GM12865 (cell line): ENCODE results near the gene CMA1.
"Not testable (repeated sequence)": the region's sequence is repeated elsewhere in the genome, so short reads cannot be mapped to it uniquely, and the experiment has no call there.

Source experiments
- DNase-seq: peaks from one replicate; pipeline ENCODE4 v3.0.0; 2010; ENCODE audit warnings: low read depth
- H3K4me3 ChIP-seq: 2 replicates; pipeline ENCODE4 v1.5.1; 2011; ENCODE audit warnings: mild to moderate bottlenecking, low read depth, low read length, control low read depth
- TF ChIP-seq, protein P1 (sequence below): IDR thresholded peaks from 2 replicates; pipeline ENCODE4 v1.5.1; 2011; ENCODE audit warnings: low read length, control low read depth, low read depth, inconsistent platforms; ENCODE audit not compliant: insufficient read depth; ENCODE audit errors: missing control alignments

CMA1 gene

DNA sequence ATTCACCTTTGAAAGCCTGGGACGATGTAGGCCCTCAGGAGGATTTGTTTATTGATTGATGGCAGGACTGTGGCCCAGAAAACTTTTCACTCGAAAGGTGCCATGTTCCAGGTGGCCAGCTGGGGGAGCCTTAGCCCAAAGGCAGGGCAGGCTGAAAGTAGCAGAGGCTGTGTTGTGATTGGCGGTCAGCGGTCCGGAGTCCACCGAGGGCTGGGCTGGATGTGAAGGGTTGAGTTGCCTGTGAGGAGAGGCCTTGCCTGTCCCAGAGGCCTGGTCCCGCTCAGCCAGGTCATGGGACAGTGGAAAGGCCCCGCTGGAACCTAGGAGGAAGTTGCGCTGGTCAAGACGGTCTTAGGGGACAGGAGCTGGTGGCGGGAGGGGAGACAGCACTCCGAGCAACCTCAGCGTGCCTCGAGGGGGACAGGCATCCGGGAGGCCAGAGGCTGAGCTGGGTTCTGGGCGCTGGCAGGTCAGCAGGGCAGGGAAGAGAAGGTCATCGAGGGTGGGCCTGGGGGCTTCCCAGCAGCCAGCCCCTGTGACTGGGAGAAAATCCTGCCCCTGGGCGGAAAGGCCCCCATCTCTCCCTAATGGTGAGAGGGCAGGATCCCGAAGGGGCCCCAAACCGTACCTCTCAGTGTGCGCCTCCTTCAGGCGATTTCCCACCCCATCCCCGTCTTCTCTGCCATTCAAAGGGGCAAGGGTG is 26.3 kb downstream of the CMA1 start:
- DNase-seq, result peak; percentile 82
- H3K4me3 ChIP-seq, result peak overlapping the region; percentile 30
- TF ChIP-seq, protein P1, sequence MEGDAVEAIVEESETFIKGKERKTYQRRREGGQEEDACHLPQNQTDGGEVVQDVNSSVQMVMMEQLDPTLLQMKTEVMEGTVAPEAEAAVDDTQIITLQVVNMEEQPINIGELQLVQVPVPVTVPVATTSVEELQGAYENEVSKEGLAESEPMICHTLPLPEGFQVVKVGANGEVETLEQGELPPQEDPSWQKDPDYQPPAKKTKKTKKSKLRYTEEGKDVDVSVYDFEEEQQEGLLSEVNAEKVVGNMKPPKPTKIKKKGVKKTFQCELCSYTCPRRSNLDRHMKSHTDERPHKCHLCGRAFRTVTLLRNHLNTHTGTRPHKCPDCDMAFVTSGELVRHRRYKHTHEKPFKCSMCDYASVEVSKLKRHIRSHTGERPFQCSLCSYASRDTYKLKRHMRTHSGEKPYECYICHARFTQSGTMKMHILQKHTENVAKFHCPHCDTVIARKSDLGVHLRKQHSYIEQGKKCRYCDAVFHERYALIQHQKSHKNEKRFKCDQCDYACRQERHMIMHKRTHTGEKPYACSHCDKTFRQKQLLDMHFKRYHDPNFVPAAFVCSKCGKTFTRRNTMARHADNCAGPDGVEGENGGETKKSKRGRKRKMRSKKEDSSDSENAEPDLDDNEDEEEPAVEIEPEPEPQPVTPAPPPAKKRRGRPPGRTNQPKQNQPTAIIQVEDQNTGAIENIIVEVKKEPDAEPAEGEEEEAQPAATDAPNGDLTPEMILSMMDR, result peak; percentile 92

DNA sequence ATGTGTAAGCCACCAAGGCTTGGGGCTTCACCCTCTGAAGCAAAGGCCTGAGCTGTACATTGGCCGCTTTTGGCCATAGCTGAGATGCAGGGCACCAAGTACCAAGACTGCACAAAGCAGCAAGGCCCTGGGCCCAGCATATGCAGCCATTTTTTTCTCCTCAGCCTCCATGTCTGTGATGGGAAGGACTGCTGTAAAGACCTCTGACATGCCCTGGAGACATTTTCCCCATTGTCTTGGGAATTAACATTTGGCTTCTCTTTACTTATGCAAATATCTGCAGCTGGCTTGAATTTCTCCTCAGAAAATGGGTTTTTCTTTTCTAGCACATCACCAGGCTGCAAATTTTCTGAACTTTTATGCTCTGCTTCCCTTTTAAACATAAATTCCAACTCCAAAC is 28.1 kb downstream of the CMA1 start:
- not testable (repeated sequence) for DNase-seq, H3K4me3 ChIP-seq

DNA sequence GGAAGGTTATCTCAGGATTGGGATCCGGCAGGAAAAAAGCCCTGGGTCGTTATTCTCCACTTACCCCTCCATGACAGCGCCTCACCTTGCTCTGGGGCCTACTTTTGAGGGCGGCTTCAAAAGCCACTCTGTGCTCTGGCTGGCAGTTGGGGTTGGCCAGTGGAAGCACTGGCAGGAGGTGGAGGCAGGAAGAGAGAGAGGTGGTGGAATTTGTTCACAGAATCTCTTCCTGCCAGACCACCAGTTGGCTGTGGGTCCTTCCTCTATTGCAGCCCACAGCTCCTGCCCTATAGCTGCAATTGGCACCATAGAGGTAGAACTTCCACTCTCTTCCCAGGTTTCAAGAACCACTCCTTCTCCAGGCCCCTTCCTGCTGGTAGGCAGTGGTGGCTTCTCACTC is 32.8 kb downstream of the CMA1 start:
- TF ChIP-seq, protein P1, result no peak
- DNase-seq, result no peak

DNA sequence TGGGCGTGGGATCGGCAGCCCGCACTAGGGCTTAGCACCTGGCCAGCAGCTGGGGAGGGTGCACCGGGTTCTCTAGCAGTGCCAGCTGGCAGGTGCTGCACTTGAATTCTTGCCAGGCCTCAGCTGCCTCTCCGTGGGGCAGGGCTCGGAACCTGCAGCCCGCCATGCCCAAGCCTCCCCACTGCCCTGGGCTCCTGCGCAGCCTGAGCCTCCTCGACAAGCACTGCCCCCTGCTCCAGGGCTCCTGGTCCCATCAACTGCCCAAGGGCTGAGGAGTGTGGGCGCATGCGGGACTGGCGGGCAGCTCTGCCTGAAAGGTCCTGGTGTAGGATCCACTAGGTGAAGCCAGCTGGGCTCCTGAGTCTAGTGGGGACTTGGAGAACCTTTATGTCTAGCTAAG is 34.9 kb downstream of the CMA1 start:
- no peak for DNase-seq
- TF ChIP-seq, protein P1, result no peak
- H3K4me3 ChIP-seq, result no peak overlapping the region

More for the DNA sequence above, 32.8 kb downstream of the CMA1 start:
- no peak overlapping the region for H3K4me3 ChIP-seq

DNA sequence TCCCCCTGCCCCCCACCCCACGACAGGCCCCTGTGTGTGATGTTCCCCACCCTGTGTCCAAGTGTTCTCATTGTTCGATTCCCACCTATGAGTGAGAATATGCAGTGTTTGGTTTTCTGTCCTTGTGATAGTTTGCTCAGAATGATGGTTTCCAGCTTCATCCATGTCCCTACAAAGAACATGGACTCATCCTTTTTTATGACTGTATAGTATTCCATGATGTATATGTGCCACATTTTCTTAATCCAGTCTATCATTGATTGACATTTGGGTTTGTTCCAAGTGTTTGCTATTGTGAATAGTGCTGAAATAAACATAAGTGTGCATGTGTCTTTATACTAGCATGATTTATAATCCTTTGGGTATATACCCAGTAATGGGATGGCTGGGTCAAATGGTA is 37.6 kb downstream of the CMA1 start:
- not testable (repeated sequence) for H3K4me3 ChIP-seq, DNase-seq

DNA sequence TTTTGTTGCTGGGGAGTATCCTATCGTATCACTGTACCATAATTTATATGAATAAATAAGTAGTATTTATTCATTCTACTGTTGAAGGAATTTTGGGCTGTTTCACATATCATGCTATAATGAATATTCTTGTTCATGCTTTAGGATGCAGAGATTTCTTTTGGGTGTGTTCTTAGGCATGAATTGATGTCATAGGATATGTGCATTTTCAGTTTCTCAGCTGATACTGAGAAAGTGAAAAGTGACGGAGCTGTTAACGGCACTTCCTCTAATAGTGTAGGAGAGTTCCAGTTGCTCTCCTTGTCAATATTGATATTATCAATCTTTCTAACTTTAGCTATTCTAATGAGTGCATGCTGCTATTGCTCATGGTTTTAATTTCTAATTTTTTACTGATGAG is 42.3 kb downstream of the CMA1 start:
- H3K4me3 ChIP-seq, result no peak overlapping the region
- no peak for DNase-seq
- TF ChIP-seq, protein P1, result no peak

DNA sequence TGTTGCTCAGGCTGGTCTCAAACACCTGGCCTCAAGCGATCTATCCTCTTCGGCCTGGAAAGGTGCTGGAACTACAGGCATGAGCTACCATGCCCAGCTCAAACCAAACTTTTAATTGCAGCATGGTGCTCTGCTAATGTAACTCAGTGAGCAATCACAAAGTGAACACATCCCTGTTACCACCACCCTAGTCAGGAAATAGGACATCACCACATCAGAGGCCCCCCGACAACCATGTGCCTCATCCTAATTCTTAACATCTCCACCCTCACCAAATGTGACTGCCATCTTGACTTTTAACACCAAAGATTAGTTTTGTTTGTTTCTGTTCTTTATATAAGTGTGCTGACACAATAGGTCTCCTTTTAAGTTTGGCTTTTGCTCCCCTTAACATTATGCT is 42.7 kb downstream of the CMA1 start:
- DNase-seq, result no peak

More for the DNA sequence above, 42.7 kb downstream of the CMA1 start:
- TF ChIP-seq, protein P1, result no peak
- no peak overlapping the region for H3K4me3 ChIP-seq
